Type B pancreatic cell (in vitro differentiated cells): ENCODE measurements around the gene EMB. TPM values are rescaled to one million over a fixed set of nuclear protein-coding genes. Genes with fewer than 3 reads are reported as not detected.
"Not testable (repeated sequence)": the region's sequence is repeated elsewhere in the genome, so short reads cannot be mapped to it uniquely, and the experiment has no call there.

Experiments
- DNase-seq: peaks from one replicate; pipeline ENCODE4 v3.0.0; 2021; ENCODE audit warnings: mixed read lengths; ENCODE audit not compliant: unreplicated experiment; ENCODE audit errors: extremely low spot score
- H3K27ac Mint-ChIP-seq: 2 replicates; pipeline ENCODE4 v1.8.0; 2021; ENCODE audit warnings: mild to moderate bottlenecking, mixed read lengths
- H3K27me3 Mint-ChIP-seq: 2 replicates; pipeline ENCODE4 v1.8.0; 2021; ENCODE audit warnings: mixed read lengths
- H3K36me3 Mint-ChIP-seq: 2 replicates; pipeline ENCODE4 v1.8.0; 2021; ENCODE audit warnings: mixed read lengths
- H3K4me1 Mint-ChIP-seq: one replicate; pipeline ENCODE4 v1.8.0; 2021; ENCODE audit warnings: mixed read lengths; ENCODE audit not compliant: unreplicated experiment
- H3K4me3 Mint-ChIP-seq: 2 replicates; pipeline ENCODE4 v1.8.0; 2021; ENCODE audit warnings: mild to moderate bottlenecking, mixed read lengths
- H3K9me3 Mint-ChIP-seq: 2 replicates; pipeline ENCODE4 v1.8.0; 2021; ENCODE audit warnings: mixed read lengths
- CTCF ChIP-seq: fragments of 200-600 bp; sonication (generic); conservative IDR thresholded peaks from 2 replicates; pipeline ENCODE4 v1.5.0; 2021; ENCODE audit warnings: antibody characterized with exemption, mild to moderate bottlenecking
- total RNA-seq: library from RNA; stranded (reverse); gene quantifications from 2 replicates; pipeline ENCODE4 v1.2.1, GENCODE V29; 2021; ENCODE audit warnings: low replicate concordance

The EMB gene
- total RNA-seq, 1 donor from 2014 or later: 12.2 TPM

- no peak for TF ChIP-seq CTCF
- H3K36me3 Mint-ChIP-seq: no peaks in the 10 kb centered on the region
These were observed 75.4 kb downstream of the EMB start for GRCh38 chr5:50365426-50366251.

GRCh38 chr5:50364535-50365309 lies 76.4 kb downstream of the EMB start:
- H3K27me3 Mint-ChIP-seq, DNase-seq, H3K27ac Mint-ChIP-seq, H3K4me1 Mint-ChIP-seq, H3K9me3 Mint-ChIP-seq, H3K4me3 Mint-ChIP-seq, H3K36me3 Mint-ChIP-seq: not testable (repeated sequence)

More at GRCh38 chr5:50365426-50366251, 75.4 kb downstream of the EMB start:
- no peaks in the 10 kb centered on the region for H3K4me1 Mint-ChIP-seq
- H3K4me3 Mint-ChIP-seq: no peak overlapping the region
- DNase-seq: no peak
- H3K27ac Mint-ChIP-seq: no peak overlapping the region
- H3K27me3 Mint-ChIP-seq: no peaks in the 10 kb centered on the region
- peaks cover 14% of the 10 kb centered on the region for H3K9me3 Mint-ChIP-seq

GRCh38 chr5:50359187-50359586 lies 81.9 kb downstream of the EMB start:
- Mint-ChIP-seq H3K36me3 (no peaks in the 10 kb centered on the region), H3K4me3 (no peak overlapping the region), H3K27ac (no peak overlapping the region), H3K9me3 (peaks cover 10% of the 10 kb centered on the region), H3K27me3 (no peaks in the 10 kb centered on the region), H3K4me1 (no peaks in the 10 kb centered on the region)
- no peak for DNase-seq
- TF ChIP-seq CTCF: no peak

- no peaks in the 10 kb centered on the region for H3K9me3 Mint-ChIP-seq
- no peaks in the 10 kb centered on the region for H3K27me3 Mint-ChIP-seq
- H3K4me3 Mint-ChIP-seq: no peak overlapping the region
- H3K4me1 Mint-ChIP-seq: no peaks in the 10 kb centered on the region
- H3K36me3 Mint-ChIP-seq: no peaks in the 10 kb centered on the region
- DNase-seq: no peak
- no peak for TF ChIP-seq CTCF
- H3K27ac Mint-ChIP-seq: no peak overlapping the region
These were observed 88.7 kb downstream of the EMB start for GRCh38 chr5:50352382-50352781.

Other genes starting within 250 kb of the EMB start
- gene PARP8, start 225.3 kb upstream of the EMB start, total RNA-seq: 19.6 and 25.2 TPM in 2 replicates